Parathyroid adenoma (tissue), 2 donors: ENCODE results near the gene ZSWIM5.
"Not testable (repeated sequence)": the region's sequence is repeated elsewhere in the genome, so short reads cannot be mapped to it uniquely, and the experiment has no call there.

ENCODE experiments used
- H2AFZ ChIP-seq: fragments of 300-600 bp; sonication (generic); one replicate; pipeline ENCODE4 v1.7.0; 2017; ENCODE audit warnings: antibody characterized with exemption, mild to moderate bottlenecking
- H3K27ac ChIP-seq: fragments of 300-600 bp; sonication (generic); one replicate; pipeline ENCODE4 v1.7.0; 2017
- H3K27me3 ChIP-seq: fragments of 300-600 bp; sonication (generic); one replicate; pipeline ENCODE4 v1.7.0; 2017; ENCODE audit warnings: low read length; ENCODE audit not compliant: control insufficient read depth, insufficient read depth
- H3K36me3 ChIP-seq: fragments of 300-600 bp; sonication (generic); one replicate; pipeline ENCODE4 v1.7.0; 2017; ENCODE audit warnings: low read length; ENCODE audit not compliant: control insufficient read depth, insufficient read depth
- H3K4me1 ChIP-seq: fragments of 300-600 bp; sonication (generic); one replicate; pipeline ENCODE4 v1.7.0; 2017; ENCODE audit warnings: control low read depth
- H3K4me2 ChIP-seq: fragments of 300-600 bp; sonication (generic); one replicate; pipeline ENCODE4 v1.7.0; 2017; ENCODE audit warnings: low read length
- H3K4me3 ChIP-seq: fragments of 300-600 bp; sonication (generic); one replicate; pipeline ENCODE4 v1.7.0; 2017; ENCODE audit warnings: low read depth, low read length
- H3K79me2 ChIP-seq: fragments of 300-600 bp; sonication (generic); one replicate; pipeline ENCODE4 v1.7.0; 2017; ENCODE audit warnings: control low read depth
- H3K9ac ChIP-seq: fragments of 300-600 bp; sonication (generic); one replicate; pipeline ENCODE4 v1.7.0; 2017; ENCODE audit warnings: mild to moderate bottlenecking
- H3K9me3 ChIP-seq: fragments of 300-600 bp; sonication (generic); one replicate; pipeline ENCODE4 v1.7.0; 2017; ENCODE audit warnings: low read length; ENCODE audit not compliant: control insufficient read depth
- CTCF ChIP-seq: fragments of 300-600 bp; sonication (generic); IDR thresholded peaks from one replicate; pipeline ENCODE4 v1.7.0; 2017; ENCODE audit warnings: antibody characterized with exemption, mild to moderate bottlenecking
- donor health status: primary hyperparathyroidism.

ZSWIM5 gene

DNA sequence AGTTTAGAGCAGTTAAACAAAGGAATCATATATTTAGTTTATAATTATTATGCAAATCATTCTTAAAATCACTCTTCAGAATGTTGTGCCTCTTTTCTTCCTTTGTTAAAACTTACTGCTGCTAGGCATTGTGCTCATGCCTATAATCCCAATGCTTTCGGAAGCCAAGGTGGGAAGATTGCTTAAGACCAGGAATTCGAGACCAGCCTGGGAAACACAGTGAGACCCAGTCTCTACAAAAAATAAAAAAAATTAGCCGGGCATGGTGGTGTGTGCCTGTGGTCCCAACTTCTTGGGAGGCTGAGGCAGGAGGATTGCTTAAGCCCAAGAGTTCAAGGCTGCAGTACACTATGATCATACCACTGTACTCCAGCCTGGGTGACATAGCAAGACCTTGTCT, 33.6 kb downstream of the ZSWIM5 start:
- Histone ChIP-seq H3K4me2 (no peak overlapping the region), H3K79me2 (no peaks in the 10 kb centered on the region), H3K27me3 (no peaks in the 10 kb centered on the region), H2AFZ (no peak overlapping the region), H3K4me3 (no peak overlapping the region), H3K4me1 (no peaks in the 10 kb centered on the region), H3K36me3 (no peaks in the 10 kb centered on the region), H3K9me3 (no peaks in the 10 kb centered on the region), H3K27ac (no peak overlapping the region), H3K9ac (no peak overlapping the region)
- TF ChIP-seq CTCF: no peak

GRCh38 chr1:45172005-45172404, 34.4 kb downstream of the ZSWIM5 start:
- TF ChIP-seq CTCF: no peak

DNA sequence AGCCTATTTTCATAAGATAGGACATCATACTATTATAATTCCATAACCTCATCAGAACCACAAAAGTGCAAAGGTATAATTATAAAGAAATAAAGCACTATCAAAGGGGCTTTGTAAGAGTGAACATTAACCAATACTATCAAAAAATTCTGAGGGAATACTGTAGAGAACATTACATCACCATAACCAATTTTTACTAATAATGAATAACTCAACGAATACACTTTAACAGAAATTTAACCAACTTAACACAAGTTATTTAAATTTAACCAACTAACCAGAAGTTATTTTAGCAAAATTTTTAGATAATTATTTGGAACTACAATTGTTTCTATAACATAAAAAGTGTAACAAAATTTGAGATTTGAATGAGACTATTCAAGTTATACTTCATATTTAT, 34.8 kb downstream of the ZSWIM5 start:
- Histone ChIP-seq H3K9me3 (no peaks in the 10 kb centered on the region), H3K27me3 (no peaks in the 10 kb centered on the region), H2AFZ (no peak overlapping the region), H3K79me2 (no peaks in the 10 kb centered on the region), H3K27ac (no peak overlapping the region), H3K9ac (no peak overlapping the region), H3K4me3 (no peak overlapping the region), H3K4me2 (no peak overlapping the region), H3K4me1 (no peaks in the 10 kb centered on the region), H3K36me3 (no peaks in the 10 kb centered on the region)
- no peak for TF ChIP-seq CTCF

More at GRCh38 chr1:45172005-45172404, 34.4 kb downstream of the ZSWIM5 start:
- no peaks in the 10 kb centered on the region for H3K27me3 ChIP-seq
- no peaks in the 10 kb centered on the region for H3K36me3 ChIP-seq
- no peak overlapping the region for H3K27ac ChIP-seq
- H2AFZ ChIP-seq: no peak overlapping the region
- no peaks in the 10 kb centered on the region for H3K79me2 ChIP-seq
- no peak overlapping the region for H3K9ac ChIP-seq
- H3K4me2 ChIP-seq: no peak overlapping the region
- H3K4me1 ChIP-seq: no peaks in the 10 kb centered on the region
- H3K9me3 ChIP-seq: no peaks in the 10 kb centered on the region
- H3K4me3 ChIP-seq: no peak overlapping the region

DNA sequence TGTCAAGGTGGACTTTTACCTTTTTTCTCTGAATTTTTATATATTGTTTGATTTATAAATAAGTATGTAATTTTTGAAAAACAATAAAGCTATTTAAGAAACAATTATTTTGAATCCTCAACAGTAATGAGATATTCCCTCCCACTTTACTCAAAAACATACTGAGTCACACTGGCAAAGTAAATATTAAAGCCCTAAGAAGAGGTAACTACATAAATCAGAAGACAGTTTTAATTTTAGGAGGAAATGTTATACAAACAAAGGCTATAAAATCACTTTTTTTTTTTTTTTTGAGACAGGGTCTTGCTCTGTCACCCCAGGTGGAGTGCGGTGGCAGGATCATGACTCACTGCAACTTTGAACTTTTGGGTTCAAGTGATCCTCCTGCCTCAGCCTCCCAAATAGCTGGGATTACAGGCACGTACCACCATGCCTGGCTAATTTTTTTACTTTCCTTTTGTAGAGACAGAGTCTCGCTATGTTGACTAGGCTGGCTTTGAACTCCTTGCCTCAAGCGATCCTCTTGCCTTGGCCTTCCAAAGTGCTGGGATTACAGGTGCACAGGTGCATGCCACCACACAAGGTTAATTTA, 36.2 kb downstream of the ZSWIM5 start:
- Histone ChIP-seq H3K9ac (no peak overlapping the region), H3K27me3 (no peaks in the 10 kb centered on the region), H3K27ac (no peak overlapping the region), H3K9me3 (no peaks in the 10 kb centered on the region), H3K79me2 (no peaks in the 10 kb centered on the region), H3K36me3 (no peaks in the 10 kb centered on the region), H2AFZ (no peak overlapping the region), H3K4me1 (no peaks in the 10 kb centered on the region), H3K4me3 (no peak overlapping the region), H3K4me2 (no peak overlapping the region)
- no peak for TF ChIP-seq CTCF

- not testable (repeated sequence) for H3K36me3 ChIP-seq, H2AFZ ChIP-seq, H3K79me2 ChIP-seq, H3K4me1 ChIP-seq, H3K4me3 ChIP-seq, H3K27me3 ChIP-seq, H3K9ac ChIP-seq, H3K9me3 ChIP-seq, H3K4me2 ChIP-seq, H3K27ac ChIP-seq
These were observed 38.5 kb downstream of the ZSWIM5 start for GRCh38 chr1:45167947-45168346.

DNA sequence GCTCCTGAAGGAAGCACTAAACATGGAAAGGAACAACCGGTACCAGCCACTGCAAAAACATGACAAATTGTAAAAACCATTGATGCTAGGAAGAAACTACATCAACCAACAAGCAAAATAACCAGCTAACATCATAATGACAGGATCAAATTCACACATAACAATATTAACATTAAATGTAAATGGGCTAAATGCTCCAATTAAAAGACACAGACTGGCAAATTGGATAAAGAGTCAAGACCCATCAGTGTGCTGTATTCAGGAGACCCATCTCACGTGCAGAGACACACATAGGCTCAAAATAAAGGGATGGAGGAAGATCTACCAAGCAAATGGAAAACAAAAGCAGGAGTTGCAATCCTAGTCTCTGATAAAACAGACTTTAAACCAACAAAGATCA, 42.1 kb downstream of the ZSWIM5 start:
- not testable (repeated sequence) for H2AFZ ChIP-seq, H3K4me2 ChIP-seq, H3K27ac ChIP-seq, H3K9ac ChIP-seq, H3K4me3 ChIP-seq, H3K36me3 ChIP-seq, H3K79me2 ChIP-seq, H3K27me3 ChIP-seq, H3K4me1 ChIP-seq, H3K9me3 ChIP-seq

GRCh38 chr1:45163111-45163510, 43.3 kb downstream of the ZSWIM5 start:
- not testable (repeated sequence) for H3K27me3 ChIP-seq, H3K27ac ChIP-seq, H3K36me3 ChIP-seq, H2AFZ ChIP-seq, H3K4me3 ChIP-seq, H3K79me2 ChIP-seq, H3K9me3 ChIP-seq, H3K9ac ChIP-seq, H3K4me2 ChIP-seq, H3K4me1 ChIP-seq
